ENCODE data around the gene SEC61A1.

GRCh38 chr3:128070898-128071591 lies 18.8 kb downstream of the SEC61A1 start:
- TF ChIP-seq POLR2A (IDR thresholded peaks at IDR 0.05; ENCODE audit: low read length), result no peak
- no peak for TF ChIP-seq GATA1 (IDR thresholded peaks at IDR 0.05; ENCODE audit: low read depth, low read length)
